ENCODE measurements around the gene DNER.
"Not testable (repeated sequence)": the region's sequence is repeated elsewhere in the genome, so short reads cannot be mapped to it uniquely, and the experiment has no call there.

DNER gene

DNA sequence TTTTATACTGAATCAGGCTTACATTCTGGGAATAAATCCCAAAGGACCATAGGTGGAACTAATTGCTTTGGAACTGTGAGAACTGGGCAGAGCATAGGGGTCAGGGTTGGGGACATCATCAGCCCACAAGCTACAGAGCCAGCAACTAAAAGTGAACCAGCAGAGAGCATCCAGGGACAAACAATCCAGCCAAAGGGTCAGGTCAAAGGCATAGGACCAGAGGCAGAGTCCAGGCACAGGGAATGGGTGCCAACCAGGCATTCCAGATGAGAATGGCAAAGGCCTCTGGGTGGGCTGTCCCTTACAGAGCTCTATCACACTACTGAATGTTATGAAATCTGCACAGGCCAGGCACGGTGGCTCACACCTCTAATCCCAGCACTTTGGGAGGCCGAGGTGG lies 12.3 kb upstream of the DNER start:
- Mint-ChIP-seq H3K27ac (no peak overlapping the region), H3K9me3 (no peaks in the 10 kb centered on the region), H3K27me3 (peaks cover 7% of the 10 kb centered on the region), H3K4me3 (no peak overlapping the region), H3K36me3 (ENCODE audit: low read depth) (no peaks in the 10 kb centered on the region), H3K4me1 (ENCODE audit: low read depth) (no peaks in the 10 kb centered on the region)

DNA sequence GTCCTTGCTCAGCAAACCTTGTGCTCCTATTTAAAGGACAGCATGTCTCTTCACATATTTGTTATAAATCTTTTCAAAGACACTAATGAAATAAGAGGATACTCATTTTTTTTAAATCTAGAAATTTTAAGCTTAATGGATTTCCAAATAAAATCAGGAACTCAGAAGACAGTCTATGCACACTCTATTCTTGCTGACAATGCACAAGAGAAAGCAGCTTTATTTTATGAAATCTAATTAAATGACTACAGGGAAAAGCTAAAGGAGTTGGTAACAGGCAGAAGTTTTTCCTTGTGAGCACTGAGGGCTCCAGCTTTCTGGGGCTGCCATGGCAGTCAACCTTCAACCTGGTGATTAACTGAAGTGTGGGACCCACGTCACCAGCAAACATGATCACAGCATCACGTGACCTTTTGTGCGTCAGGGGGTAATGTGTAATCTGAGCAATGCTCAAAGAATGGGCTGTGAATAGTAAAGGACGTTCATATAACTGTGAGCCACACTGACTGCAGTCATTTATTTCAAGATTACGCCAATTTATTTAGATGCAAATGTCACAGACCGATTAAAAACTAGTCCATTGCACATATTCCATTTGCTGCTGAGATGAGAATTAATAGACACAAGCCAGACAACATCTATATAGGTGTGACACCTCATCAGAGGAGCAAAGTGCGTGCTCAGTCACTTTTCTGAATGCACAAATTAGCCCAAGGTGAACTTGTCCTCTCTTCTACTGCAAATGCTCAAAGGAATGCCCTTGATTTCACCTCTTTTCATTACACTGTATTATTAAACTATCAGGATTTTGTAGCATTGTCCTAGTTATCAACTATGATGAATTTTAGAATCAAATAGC lies 11.6 kb upstream of the DNER start:
- Mint-ChIP-seq H3K27me3 (peaks cover 7% of the 10 kb centered on the region), H3K36me3 (ENCODE audit: low read depth) (no peaks in the 10 kb centered on the region), H3K4me3 (no peak overlapping the region), H3K4me1 (ENCODE audit: low read depth) (no peaks in the 10 kb centered on the region), H3K9me3 (no peaks in the 10 kb centered on the region), H3K27ac (no peak overlapping the region)

DNA sequence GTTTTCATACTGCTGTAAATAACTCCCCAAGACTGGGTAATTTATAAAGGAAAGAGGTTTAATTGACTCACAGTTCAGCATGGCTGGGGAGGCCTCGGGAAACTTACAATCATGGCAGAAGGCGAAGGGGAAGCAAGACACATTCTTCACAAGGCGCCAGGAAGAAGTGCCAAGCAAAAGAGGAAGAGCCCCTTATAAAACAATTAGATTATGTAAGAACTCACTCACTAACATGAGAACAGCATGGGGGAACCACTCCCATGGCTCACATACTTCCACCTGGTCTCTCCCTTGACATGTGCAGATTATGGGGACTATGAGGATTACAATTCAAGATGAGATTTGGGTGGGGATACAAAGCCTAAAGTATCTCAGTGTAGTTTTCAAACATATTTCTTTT lies 8.8 kb upstream of the DNER start:
- not testable (repeated sequence) for H3K9me3 Mint-ChIP-seq; H3K4me3 Mint-ChIP-seq; H3K36me3 Mint-ChIP-seq (ENCODE audit: low read depth); H3K27ac Mint-ChIP-seq; H3K4me1 Mint-ChIP-seq (ENCODE audit: low read depth)
- H3K27me3 Mint-ChIP-seq, result peaks cover 14% of the 10 kb centered on the region

GRCh38 chr2:229719926-229720647 lies 5.7 kb upstream of the DNER start:
- Mint-ChIP-seq H3K4me3 (no peak overlapping the region), H3K9me3 (no peaks in the 10 kb centered on the region), H3K27ac (no peak overlapping the region), H3K27me3 (peaks cover 43% of the 10 kb centered on the region), H3K4me1 (ENCODE audit: low read depth) (peaks cover 4% of the 10 kb centered on the region), H3K36me3 (ENCODE audit: low read depth) (no peaks in the 10 kb centered on the region)

GRCh38 chr2:229718057-229718456 lies 3.7 kb upstream of the DNER start:
- Mint-ChIP-seq H3K4me3 (no peak overlapping the region), H3K4me1 (ENCODE audit: low read depth) (peaks cover 7% of the 10 kb centered on the region), H3K9me3 (no peaks in the 10 kb centered on the region), H3K36me3 (ENCODE audit: low read depth) (no peaks in the 10 kb centered on the region), H3K27me3 (peaks cover 47% of the 10 kb centered on the region), H3K27ac (no peak overlapping the region)

- Mint-ChIP-seq H3K4me1 (ENCODE audit: low read depth) (peaks cover 7% of the 10 kb centered on the region), H3K27me3 (peaks cover 67% of the 10 kb centered on the region), H3K4me3 (peak overlapping the region; percentile 11), H3K36me3 (ENCODE audit: low read depth) (no peaks in the 10 kb centered on the region), H3K27ac (no peak overlapping the region), H3K9me3 (no peaks in the 10 kb centered on the region)
These were observed 1.6 kb upstream of the DNER start for GRCh38 chr2:229715895-229716507.

GRCh38 chr2:229714736-229715541 lies 584 bp upstream of the DNER start:
- H3K4me1 Mint-ChIP-seq (ENCODE audit: low read depth), result peaks cover 7% of the 10 kb centered on the region
- H3K27me3 Mint-ChIP-seq, result peaks cover 77% of the 10 kb centered on the region
- no peak overlapping the region for H3K27ac Mint-ChIP-seq
- no peaks in the 10 kb centered on the region for H3K36me3 Mint-ChIP-seq (ENCODE audit: low read depth)
- H3K9me3 Mint-ChIP-seq, result no peaks in the 10 kb centered on the region
- H3K4me3 Mint-ChIP-seq, result peak overlapping the region; percentile 34

GRCh38 chr2:229713371-229714079 lies 830 bp downstream of the DNER start:
- peaks cover 7% of the 10 kb centered on the region for H3K4me1 Mint-ChIP-seq (ENCODE audit: low read depth)
- H3K27me3 Mint-ChIP-seq, result peaks cover 77% of the 10 kb centered on the region
- H3K27ac Mint-ChIP-seq, result no peak overlapping the region
- no peaks in the 10 kb centered on the region for H3K36me3 Mint-ChIP-seq (ENCODE audit: low read depth)
- H3K4me3 Mint-ChIP-seq, result peak overlapping the region; percentile 56
- H3K9me3 Mint-ChIP-seq, result no peaks in the 10 kb centered on the region

GRCh38 chr2:229712136-229712535 lies 2.2 kb downstream of the DNER start:
- Mint-ChIP-seq H3K4me1 (ENCODE audit: low read depth) (peaks cover 7% of the 10 kb centered on the region), H3K27ac (no peak overlapping the region), H3K4me3 (no peak overlapping the region), H3K36me3 (ENCODE audit: low read depth) (no peaks in the 10 kb centered on the region), H3K27me3 (peaks cover 77% of the 10 kb centered on the region), H3K9me3 (no peaks in the 10 kb centered on the region)

- peaks cover 57% of the 10 kb centered on the region for H3K27me3 Mint-ChIP-seq
- no peaks in the 10 kb centered on the region for H3K9me3 Mint-ChIP-seq
- no peak overlapping the region for H3K4me3 Mint-ChIP-seq
- H3K36me3 Mint-ChIP-seq (ENCODE audit: low read depth), result no peaks in the 10 kb centered on the region
- H3K27ac Mint-ChIP-seq, result no peak overlapping the region
- H3K4me1 Mint-ChIP-seq (ENCODE audit: low read depth), result peaks cover under 1% of the 10 kb centered on the region
These were observed 6.0 kb downstream of the DNER start for GRCh38 chr2:229708335-229708734.

- Mint-ChIP-seq H3K27ac (no peak overlapping the region), H3K4me3 (no peak overlapping the region), H3K36me3 (ENCODE audit: low read depth) (no peaks in the 10 kb centered on the region), H3K9me3 (no peaks in the 10 kb centered on the region), H3K27me3 (peaks cover 32% of the 10 kb centered on the region), H3K4me1 (ENCODE audit: low read depth) (no peaks in the 10 kb centered on the region)
These were observed 10.3 kb downstream of the DNER start for GRCh38 chr2:229703909-229704630.

DNA sequence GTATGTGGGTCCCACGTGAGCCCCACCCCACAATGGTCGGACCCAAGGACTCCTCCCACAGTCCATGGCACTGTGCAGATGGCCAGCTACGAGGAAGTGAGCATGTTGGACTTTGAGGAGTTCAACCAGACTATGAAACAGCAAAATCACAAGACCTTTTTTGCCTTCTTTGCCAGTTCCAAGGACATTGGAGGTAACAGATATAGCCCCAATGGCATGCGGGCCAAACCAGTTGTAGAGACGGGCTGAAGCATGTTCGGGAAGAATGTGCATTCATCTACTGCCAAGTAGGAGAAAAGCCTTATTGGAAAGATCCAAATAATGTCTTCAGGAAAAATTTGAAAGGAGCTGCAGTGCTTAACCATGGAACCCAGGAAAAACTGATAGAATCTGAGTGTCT lies 12.6 kb downstream of the DNER start:
- H3K27me3 Mint-ChIP-seq, result peaks cover 24% of the 10 kb centered on the region
- H3K4me1 Mint-ChIP-seq (ENCODE audit: low read depth), result no peaks in the 10 kb centered on the region
- H3K27ac Mint-ChIP-seq, result no peak overlapping the region
- no peak overlapping the region for H3K4me3 Mint-ChIP-seq
- H3K36me3 Mint-ChIP-seq (ENCODE audit: low read depth), result no peaks in the 10 kb centered on the region
- no peaks in the 10 kb centered on the region for H3K9me3 Mint-ChIP-seq

DNA sequence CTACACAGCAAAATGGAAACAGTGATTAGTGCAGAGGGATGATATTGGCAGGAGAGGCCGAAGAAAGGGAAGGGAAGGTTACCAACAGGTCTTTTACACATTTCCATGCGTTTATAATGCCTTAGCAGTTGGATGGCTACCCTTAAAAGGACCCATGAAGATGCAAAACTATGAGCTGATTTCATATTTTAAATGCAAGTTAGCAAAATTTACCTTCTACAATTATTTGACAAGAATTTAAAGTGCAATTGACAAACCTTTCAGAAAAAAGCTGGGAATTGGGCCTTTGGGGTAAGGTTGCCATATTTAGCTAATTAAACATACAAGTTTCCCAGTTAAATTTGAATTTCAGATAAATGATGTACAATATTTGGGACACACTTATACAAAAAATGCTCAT lies 13.3 kb downstream of the DNER start:
- Mint-ChIP-seq H3K27ac (no peak overlapping the region), H3K27me3 (peaks cover 24% of the 10 kb centered on the region), H3K4me3 (no peak overlapping the region), H3K36me3 (ENCODE audit: low read depth) (no peaks in the 10 kb centered on the region), H3K4me1 (ENCODE audit: low read depth) (no peaks in the 10 kb centered on the region), H3K9me3 (no peaks in the 10 kb centered on the region)

DNA sequence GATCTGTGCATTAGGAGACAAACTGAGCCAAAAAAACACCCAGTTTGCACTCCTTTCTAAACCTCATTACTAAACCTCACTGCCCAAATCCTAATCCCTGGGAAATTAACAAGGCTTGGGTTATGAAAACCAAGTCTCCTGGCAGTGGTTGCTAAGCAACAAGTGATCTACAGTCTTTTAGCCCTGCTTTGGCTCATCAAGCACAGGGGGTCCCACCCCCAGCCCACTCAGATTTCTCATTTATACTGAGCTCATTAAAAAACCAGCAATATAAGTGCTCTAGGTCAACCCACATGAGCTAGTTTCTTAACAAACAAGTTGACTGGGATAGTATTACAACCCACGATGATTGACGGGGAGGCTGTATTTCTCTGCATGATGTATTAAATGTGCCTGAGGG lies 18.4 kb downstream of the DNER start:
- no peak overlapping the region for H3K27ac Mint-ChIP-seq

More for the DNA sequence above, 18.4 kb downstream of the DNER start:
- Mint-ChIP-seq H3K9me3 (no peaks in the 10 kb centered on the region), H3K27me3 (peaks cover 15% of the 10 kb centered on the region), H3K4me3 (no peak overlapping the region), H3K4me1 (ENCODE audit: low read depth) (no peaks in the 10 kb centered on the region), H3K36me3 (ENCODE audit: low read depth) (no peaks in the 10 kb centered on the region)
